ENCODE measurements around the gene ABCF3.

GRCh38 chr3:184175506-184175905 is 10.5 kb upstream of the ABCF3 start:
- no peak for TF ChIP-seq POLR2AphosphoS5 (IDR thresholded peaks at IDR 0.05)
- TF ChIP-seq POLR2A (IDR thresholded peaks at IDR 0.05) = no peak

Measured in gastroesophageal sphincter (tissue), 2 donors.